Right forelimb (tissue), 1 donor: ENCODE measurements around the gene ZNF789.
A peak's percentile ranks its signal among the peaks of the same experiment; 100 is the strongest.
"Not testable (repeated sequence)": the region's sequence is repeated elsewhere in the genome, so short reads cannot be mapped to it uniquely, and the experiment has no call there.

Experiments
- DNase-seq: peaks from one replicate; pipeline ENCODE4 v3.0.0-alpha.2; 2018

Gene ZNF789

GRCh38 chr7:99459087-99459486 is 13.6 kb upstream of the ZNF789 start:
- DNase-seq = no peak

DNA sequence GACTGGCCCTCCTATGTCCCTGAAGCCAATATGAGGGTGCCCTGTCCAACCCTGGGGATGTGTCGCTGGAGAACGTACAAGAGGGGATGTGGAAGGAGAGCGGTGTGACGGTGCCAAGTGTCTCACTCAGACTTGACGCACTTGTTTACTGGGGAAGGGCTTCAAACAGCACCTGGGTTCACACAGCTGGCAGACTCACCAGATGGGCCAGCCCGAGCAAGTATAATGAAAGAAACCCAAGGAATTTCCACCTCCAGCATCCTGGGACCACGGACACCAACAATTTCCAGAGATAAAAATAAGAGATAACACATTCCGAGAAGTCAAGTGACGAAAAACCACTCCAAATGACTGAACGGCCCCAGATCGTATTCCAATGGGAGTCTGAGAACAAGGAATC is 12.0 kb upstream of the ZNF789 start:
- DNase-seq = no peak

GRCh38 chr7:99461221-99461620 is 11.5 kb upstream of the ZNF789 start:
- no peak for DNase-seq

GRCh38 chr7:99465421-99465768 is 7.3 kb upstream of the ZNF789 start:
- no peak for DNase-seq

- DNase-seq = no peak
Measured at GRCh38 chr7:99468336-99468918, 4.3 kb upstream of the ZNF789 start.

GRCh38 chr7:99469381-99470065 is 3.2 kb upstream of the ZNF789 start:
- no peak for DNase-seq

DNA sequence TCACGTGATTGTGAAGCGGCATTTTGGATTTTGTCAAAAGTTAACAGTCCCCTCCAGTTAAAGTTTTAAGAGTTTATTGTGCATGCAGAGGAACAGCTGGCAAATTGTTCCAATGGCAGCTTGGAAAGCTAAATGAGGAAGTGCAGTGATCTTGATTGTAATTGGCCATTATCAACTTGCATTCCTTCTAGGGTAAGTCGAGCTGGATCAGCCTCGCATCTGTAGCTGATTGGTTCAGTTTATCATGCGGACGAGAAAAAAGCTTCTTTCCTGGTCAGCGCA is 566 bp downstream of the ZNF789 start:
- DNase-seq = no peak

DNA sequence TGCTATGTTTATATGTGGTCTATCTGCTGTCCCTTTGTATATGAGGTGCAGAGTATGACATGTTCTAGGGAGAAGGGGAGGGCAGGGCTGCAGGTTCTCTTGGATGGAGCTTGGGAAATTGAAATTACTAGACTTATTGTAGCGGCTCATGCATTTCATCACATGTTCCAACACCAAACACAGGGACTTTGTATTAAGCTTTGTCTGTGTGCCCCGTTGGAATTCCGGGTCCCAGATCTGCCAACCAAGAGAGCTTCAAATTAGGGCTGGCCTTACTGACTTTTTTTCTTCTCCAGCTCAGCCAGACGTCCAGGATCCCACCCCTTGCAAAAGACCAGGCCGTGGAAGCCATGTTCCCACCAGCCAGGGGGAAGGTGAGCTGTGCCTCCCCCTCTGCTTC is 3.4 kb downstream of the ZNF789 start:
- no peak for DNase-seq

DNA sequence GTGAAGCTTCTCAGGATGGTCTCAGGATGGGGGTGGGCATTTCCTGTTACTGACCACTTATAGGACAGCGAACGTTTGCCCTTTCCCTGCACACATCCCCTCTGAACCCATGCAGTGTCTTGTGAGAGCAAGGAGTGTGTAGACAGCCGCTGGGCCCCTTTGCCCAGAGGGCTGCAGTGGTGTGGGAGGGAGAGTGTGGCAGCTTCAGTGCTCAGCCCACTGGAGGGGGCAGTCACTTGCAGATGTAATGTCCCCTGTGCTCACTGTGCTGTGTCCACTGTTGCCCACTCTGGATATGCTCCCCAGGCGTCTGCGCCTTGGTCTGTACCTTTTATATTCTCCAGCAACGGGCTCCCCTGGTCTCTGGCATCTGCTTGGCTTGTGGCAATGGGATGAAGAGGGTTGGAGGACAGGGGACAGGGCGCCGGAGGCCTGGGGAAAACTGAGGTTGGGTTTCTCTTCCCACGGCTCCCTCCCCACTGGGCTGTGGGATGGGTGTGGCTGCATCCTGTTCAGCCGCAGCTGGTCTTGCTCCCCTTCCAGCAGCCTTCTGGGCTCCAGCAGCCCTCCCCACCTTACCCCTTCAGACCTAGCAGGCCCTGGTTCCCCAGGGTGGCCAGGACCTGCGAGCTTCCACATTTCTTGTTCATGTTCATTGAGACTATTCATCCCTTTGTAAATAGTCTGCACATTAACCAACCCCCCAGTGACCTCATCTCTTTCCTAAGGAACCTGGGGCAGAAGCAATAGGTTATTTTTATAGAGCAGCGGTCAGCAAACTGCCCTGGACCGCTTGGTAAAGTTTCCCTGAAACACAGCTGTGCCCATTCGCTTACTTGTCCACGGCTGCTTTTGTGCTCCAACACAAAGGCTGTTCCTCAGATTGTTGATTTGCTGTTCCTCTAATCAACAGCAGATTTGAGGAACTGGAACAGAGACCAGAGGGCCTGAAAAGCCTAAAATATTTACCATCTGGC is 6.1 kb downstream of the ZNF789 start:
- no peak for DNase-seq

GRCh38 chr7:99485094-99485493 is 12.4 kb downstream of the ZNF789 start:
- DNase-seq = no peak

GRCh38 chr7:99489235-99489634 is 16.5 kb downstream of the ZNF789 start:
- DNase-seq = no peak

- DNase-seq = no peak
Measured at GRCh38 chr7:99490878-99491277, 18.2 kb downstream of the ZNF789 start.

GRCh38 chr7:99493823-99494222 is 21.1 kb downstream of the ZNF789 start:
- DNase-seq = no peak

- no peak for DNase-seq
Measured at GRCh38 chr7:99497766-99498545, 25.3 kb downstream of the ZNF789 start.

GRCh38 chr7:99498546-99498944 is 25.9 kb downstream of the ZNF789 start:
- no peak for DNase-seq

GRCh38 chr7:99499371-99499720 is 26.7 kb downstream of the ZNF789 start:
- no peak for DNase-seq

GRCh38 chr7:99499721-99500636 is 27.3 kb downstream of the ZNF789 start, which contains the start of gene ZNF394:
Gene ZNF394 (minus strand): TSS chr7:99500281. CDS start chr7:99500093, 188 bp downstream.
- peak; percentile 93 for DNase-seq

GRCh38 chr7:99500637-99501009 is 27.9 kb downstream of the ZNF789 start:
- no peak for DNase-seq

DNA sequence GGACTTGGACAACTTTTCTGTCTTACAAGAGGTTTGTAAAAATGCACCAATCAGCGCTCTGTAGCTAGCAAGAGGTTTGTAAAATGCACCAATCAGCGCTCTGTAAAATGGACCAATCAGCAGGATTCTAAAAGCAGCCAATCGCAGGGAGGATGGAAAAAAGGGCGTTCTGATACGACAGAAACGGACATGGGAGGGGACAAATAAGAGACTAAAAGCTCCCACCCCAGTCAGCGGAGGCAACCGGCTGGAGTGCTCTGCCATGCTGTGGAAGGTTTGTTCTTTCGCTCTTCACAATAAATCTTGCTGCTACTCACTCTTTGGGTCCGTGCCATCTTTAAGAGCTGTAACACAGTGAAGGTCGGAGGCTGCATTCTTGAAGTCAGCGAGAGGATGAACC is 28.5 kb downstream of the ZNF789 start:
- not testable (repeated sequence) for DNase-seq

DNA sequence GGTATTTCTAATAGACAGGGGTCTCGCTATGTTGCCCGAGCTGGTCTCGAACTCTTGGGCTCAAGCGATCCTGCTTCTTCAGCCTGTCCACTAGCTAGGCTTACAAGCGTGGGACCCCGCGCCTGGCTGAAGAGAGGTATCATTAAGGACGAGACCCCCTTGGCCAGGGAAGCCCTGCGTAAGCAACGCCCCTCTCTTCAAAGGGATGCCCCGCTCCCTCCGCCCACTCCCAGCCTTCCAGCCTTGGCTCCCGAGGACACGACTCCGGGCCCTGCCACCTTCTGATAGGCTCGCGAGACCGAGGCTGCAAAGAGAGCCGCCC is 31.6 kb downstream of the ZNF789 start:
- no peak for DNase-seq

- peak; percentile 99 for DNase-seq
Measured at GRCh38 chr7:99504603-99505323, 32.1 kb downstream of the ZNF789 start, which contains the start of gene ZKSCAN5. Gene ZKSCAN5 (plus strand): TSS chr7:99504662. CDS start chr7:99506045, 1,383 bp downstream.

- no peak for DNase-seq
Measured at GRCh38 chr7:99505324-99505662, 32.6 kb downstream of the ZNF789 start.
